Astrocyte (in vitro differentiated cells and primary cell): Measurements from ENCODE around the gene MYBPHL. TPM values are rescaled to one million over a fixed set of nuclear protein-coding genes. Genes with fewer than 3 reads are reported as not detected.

Experiments
- DNase-seq: peaks from one replicate; pipeline ENCODE4 v3.0.0-alpha.2; 2010; ENCODE audit warnings: low read depth
- FAIRE-seq: peaks from 2 replicates; lab custom pipeline; 2011; peaks lifted over from hg19 to GRCh38; lab: Jason Lieb, UNC
- H2AFZ ChIP-seq: 2 replicates; pipeline ENCODE4 v1.6.0; 2012; ENCODE audit warnings: low read depth, low read length, inconsistent platforms
- H3K27ac ChIP-seq: 2 replicates; pipeline ENCODE4 v1.5.1; 2011; ENCODE audit warnings: low read depth, low read length, inconsistent platforms
- H3K27me3 ChIP-seq: 2 replicates; pipeline ENCODE4 v1.6.0; 2011; ENCODE audit warnings: low read length, inconsistent platforms; ENCODE audit not compliant: insufficient read depth
- H3K36me3 ChIP-seq: 2 replicates; pipeline ENCODE4 v1.5.1; 2011; ENCODE audit warnings: low read length, inconsistent platforms; ENCODE audit not compliant: insufficient read depth
- H3K4me1 ChIP-seq: 2 replicates; pipeline ENCODE4 v1.5.1; 2011; ENCODE audit warnings: low read length, inconsistent platforms; ENCODE audit not compliant: insufficient read depth
- H3K4me2 ChIP-seq: 2 replicates; pipeline ENCODE4 v1.6.0; 2012; ENCODE audit warnings: low read length, inconsistent platforms
- H3K4me3 ChIP-seq: 2 replicates; pipeline ENCODE4 v1.5.1; 2011; ENCODE audit warnings: low read depth, mild to moderate bottlenecking, low read length, inconsistent platforms; ENCODE audit not compliant: insufficient read depth
- H3K79me2 ChIP-seq: 2 replicates; pipeline ENCODE4 v1.6.0; 2012; ENCODE audit warnings: mild to moderate bottlenecking, low read length, inconsistent platforms; ENCODE audit not compliant: insufficient read depth
- H3K9ac ChIP-seq: 2 replicates; pipeline ENCODE4 v1.6.0; 2012; ENCODE audit warnings: mild to moderate bottlenecking, low read length, inconsistent platforms
- H3K9me3 ChIP-seq: 2 replicates; pipeline ENCODE4 v1.5.1; 2012; ENCODE audit warnings: low read depth, mild to moderate bottlenecking, low read length, inconsistent platforms; ENCODE audit not compliant: insufficient read depth
- H4K20me1 ChIP-seq: 2 replicates; pipeline ENCODE4 v1.6.0; 2012; ENCODE audit warnings: low read length, inconsistent platforms; ENCODE audit not compliant: insufficient read depth
- H3K27ac Mint-ChIP-seq: one replicate; pipeline ENCODE4 v1.8.0; 2021; ENCODE audit warnings: mild to moderate bottlenecking, mixed read lengths; ENCODE audit not compliant: unreplicated experiment
- H3K27me3 Mint-ChIP-seq: one replicate; pipeline ENCODE4 v1.8.0; 2021; ENCODE audit warnings: low read depth, mixed read lengths; ENCODE audit not compliant: unreplicated experiment
- H3K36me3 Mint-ChIP-seq: one replicate; pipeline ENCODE4 v1.8.0; 2021; ENCODE audit warnings: low read depth, mixed read lengths; ENCODE audit not compliant: unreplicated experiment
- H3K4me1 Mint-ChIP-seq: one replicate; pipeline ENCODE4 v1.8.0; 2021; ENCODE audit warnings: low read depth, mixed read lengths; ENCODE audit not compliant: unreplicated experiment
- H3K4me3 Mint-ChIP-seq: one replicate; pipeline ENCODE4 v1.8.0; 2021; ENCODE audit warnings: mild to moderate bottlenecking, moderate library complexity, mixed read lengths; ENCODE audit not compliant: unreplicated experiment
- H3K9me3 Mint-ChIP-seq: one replicate; pipeline ENCODE4 v1.8.0; 2021; ENCODE audit warnings: mild to moderate bottlenecking, mixed read lengths; ENCODE audit not compliant: unreplicated experiment
- CTCF ChIP-seq: IDR thresholded peaks from 2 replicates; pipeline ENCODE4 v1.5.1; 2011; ENCODE audit warnings: low read depth, mild to moderate bottlenecking, inconsistent platforms, low read length, moderate library complexity; ENCODE audit not compliant: insufficient read depth
- EZH2 ChIP-seq: IDR thresholded peaks from 2 replicates; pipeline ENCODE4 v1.6.1; 2012; ENCODE audit warnings: mild to moderate bottlenecking, low read length, inconsistent platforms; ENCODE audit not compliant: insufficient read depth
- total RNA-seq: library from RNA; stranded (reverse); gene quantifications from 2 replicates; pipeline ENCODE4 v1.2.1, GENCODE V29; 2021

MYBPHL gene
- total RNA-seq, 1 donor from 2014 or later: not detected

DNA sequence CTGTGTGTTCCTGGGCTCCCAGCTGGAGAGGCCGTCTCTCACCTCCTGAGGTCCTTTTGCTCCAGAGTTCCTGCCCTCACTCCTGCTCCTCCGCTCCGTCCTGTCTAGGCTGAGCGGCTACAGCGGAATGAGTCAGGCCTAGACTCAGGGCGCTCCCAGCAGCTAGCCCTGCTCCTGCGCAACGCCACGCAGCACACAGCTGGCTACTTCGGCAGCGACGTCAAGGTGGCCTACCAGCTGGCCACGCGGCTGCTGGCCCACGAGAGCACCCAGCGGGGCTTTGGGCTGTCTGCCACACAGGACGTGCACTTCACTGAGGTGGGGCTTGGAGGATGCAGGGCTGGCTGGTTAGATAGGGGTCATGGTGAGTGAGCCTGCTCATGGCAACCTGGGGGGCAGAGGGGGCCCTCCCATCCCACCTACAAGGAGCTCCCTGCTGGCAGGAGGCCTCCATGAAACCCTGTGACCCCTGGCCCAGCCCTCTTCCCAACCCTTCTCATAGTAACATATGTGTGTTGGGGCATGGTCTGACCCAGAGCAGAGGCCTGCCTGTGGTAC is 39.0 kb downstream of the MYBPHL start:
- Histone ChIP-seq H4K20me1 (no peaks in the 10 kb centered on the region), H3K36me3 (no peaks in the 10 kb centered on the region), H3K4me1 (peaks cover 6% of the 10 kb centered on the region), H3K27ac (no peak overlapping the region), H3K4me3 (no peak overlapping the region), H3K9ac (no peak overlapping the region), H2AFZ (no peak overlapping the region), H3K9me3 (peaks cover 6% of the 10 kb centered on the region), H3K4me2 (no peak overlapping the region), H3K79me2 (no peaks in the 10 kb centered on the region), H3K27me3 (no peaks in the 10 kb centered on the region)
- peaks cover 16% of the 10 kb centered on the region for H3K36me3 Mint-ChIP-seq
- H3K4me1 Mint-ChIP-seq: peaks cover 3% of the 10 kb centered on the region
- DNase-seq (peak; percentile 69), FAIRE-seq (no peak)
- H3K4me3 Mint-ChIP-seq: no peak overlapping the region
- peaks cover 1% of the 10 kb centered on the region for H3K27me3 Mint-ChIP-seq
- H3K9me3 Mint-ChIP-seq: peaks cover 2% of the 10 kb centered on the region
- TF ChIP-seq CTCF (no peak), EZH2 (no peak)
- no peak overlapping the region for H3K27ac Mint-ChIP-seq

DNA sequence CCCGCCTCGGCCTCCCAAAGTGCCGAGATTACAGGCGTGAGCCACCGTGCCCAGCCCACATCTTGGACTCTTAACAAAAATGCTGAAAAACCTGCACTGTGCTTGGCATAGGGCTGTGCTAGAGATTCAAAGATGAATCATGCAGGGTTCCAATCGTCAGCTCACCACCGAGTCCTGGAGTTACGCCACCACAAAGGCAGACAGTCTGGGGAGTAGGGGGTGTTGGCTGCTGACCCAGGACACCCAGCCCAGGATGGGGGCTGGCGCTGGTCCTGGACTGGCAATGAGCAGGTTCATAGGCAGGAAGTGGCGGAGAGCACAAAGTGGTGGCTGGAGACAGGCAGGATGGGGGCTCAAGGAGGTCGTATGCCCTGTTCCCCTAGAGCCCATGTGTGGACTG is 39.8 kb downstream of the MYBPHL start:
- Histone ChIP-seq H3K9me3 (peaks cover 6% of the 10 kb centered on the region), H3K4me3 (no peak overlapping the region), H4K20me1 (no peaks in the 10 kb centered on the region), H3K27me3 (no peaks in the 10 kb centered on the region), H3K36me3 (no peaks in the 10 kb centered on the region), H3K4me1 (peaks cover 6% of the 10 kb centered on the region), H3K4me2 (peak overlapping the region; percentile 24), H3K79me2 (no peaks in the 10 kb centered on the region), H3K9ac (no peak overlapping the region), H3K27ac (peak overlapping the region; percentile 40), H2AFZ (no peak overlapping the region)
- H3K4me1 Mint-ChIP-seq: peaks cover 3% of the 10 kb centered on the region
- TF ChIP-seq EZH2: no peak
- no peak for TF ChIP-seq CTCF
- H3K36me3 Mint-ChIP-seq: peaks cover 16% of the 10 kb centered on the region
- H3K27ac Mint-ChIP-seq: no peak overlapping the region
- H3K9me3 Mint-ChIP-seq: peaks cover 2% of the 10 kb centered on the region
- FAIRE-seq: no peak
- no peak overlapping the region for H3K4me3 Mint-ChIP-seq
- peak; percentile 90 for DNase-seq
- peaks cover 1% of the 10 kb centered on the region for H3K27me3 Mint-ChIP-seq

DNA sequence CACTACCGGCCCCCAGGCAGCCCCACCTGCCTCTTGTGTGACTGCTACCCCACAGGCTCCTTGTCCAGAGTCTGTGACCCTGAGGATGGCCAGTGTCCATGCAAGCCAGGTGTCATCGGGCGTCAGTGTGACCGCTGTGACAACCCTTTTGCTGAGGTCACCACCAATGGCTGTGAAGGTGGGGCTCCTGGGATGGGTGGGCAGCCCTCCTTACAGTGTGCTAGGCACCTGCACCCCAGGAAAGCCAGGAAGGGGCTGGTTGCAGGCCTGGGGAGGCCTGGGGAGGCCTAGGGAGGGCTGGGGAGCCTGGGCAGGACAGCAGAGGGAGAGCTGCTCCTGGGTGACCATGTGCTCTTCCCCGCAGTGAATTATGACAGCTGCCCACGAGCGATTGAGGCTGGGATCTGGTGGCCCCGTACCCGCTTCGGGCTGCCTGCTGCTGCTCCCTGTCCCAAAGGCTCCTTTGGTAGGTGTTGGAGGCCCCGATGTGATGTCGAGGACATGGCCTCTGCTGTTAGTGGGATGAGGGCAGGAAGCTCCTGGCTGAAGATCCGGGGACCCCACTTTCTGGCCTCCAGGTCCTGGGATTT is 41.0 kb downstream of the MYBPHL start:
- Histone ChIP-seq H3K4me3 (no peak overlapping the region), H4K20me1 (no peaks in the 10 kb centered on the region), H3K36me3 (no peaks in the 10 kb centered on the region), H3K27me3 (no peaks in the 10 kb centered on the region), H3K79me2 (no peaks in the 10 kb centered on the region), H3K4me1 (peaks cover 6% of the 10 kb centered on the region), H2AFZ (no peak overlapping the region), H3K9ac (no peak overlapping the region), H3K9me3 (peaks cover 6% of the 10 kb centered on the region), H3K27ac (no peak overlapping the region), H3K4me2 (no peak overlapping the region)
- no peak for FAIRE-seq
- Mint-ChIP-seq H3K36me3 (peaks cover 15% of the 10 kb centered on the region), H3K9me3 (peaks cover 2% of the 10 kb centered on the region), H3K4me1 (peaks cover 3% of the 10 kb centered on the region), H3K27ac (no peak overlapping the region), H3K4me3 (no peak overlapping the region), H3K27me3 (peaks cover 3% of the 10 kb centered on the region)
- no peak for DNase-seq
- TF ChIP-seq EZH2: no peak
- no peak for TF ChIP-seq CTCF
